NT2/D1 (cell line): ENCODE measurements around the gene SPATA12.

Experiments used
- YY1 ChIP-seq: IDR thresholded peaks from 2 replicates; pipeline ENCODE4 v1.6.1; 2011; ENCODE audit not compliant: insufficient read length, insufficient read depth
- ZNF274 ChIP-seq: IDR thresholded peaks from 2 replicates; pipeline ENCODE4 v1.6.1; 2011; ENCODE audit warnings: mild to moderate bottlenecking, low read depth, low read length

DNA sequence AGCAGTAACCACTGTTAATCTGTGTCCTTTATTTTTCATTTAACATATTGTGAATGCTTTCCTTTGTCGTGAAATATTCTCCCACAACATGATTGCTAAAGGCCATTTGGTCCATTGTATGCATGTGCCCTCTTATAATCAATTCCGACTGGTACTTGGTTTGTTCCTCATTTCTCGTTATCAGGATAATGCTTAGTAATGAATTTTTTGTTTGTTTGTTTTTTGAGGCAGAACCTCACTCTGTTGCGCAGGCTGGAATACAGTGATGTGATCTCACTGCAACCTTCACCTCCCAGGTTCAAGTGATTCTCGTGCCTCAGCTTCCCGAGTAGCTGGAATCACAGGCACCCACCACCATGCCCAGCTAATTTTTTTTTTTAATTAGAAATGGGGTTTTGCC is 22.0 kb downstream of the SPATA12 start:
- no peak for TF ChIP-seq YY1
- TF ChIP-seq ZNF274 = no peak
